NB4 (cell line): ENCODE results near the gene STARD13.

ENCODE experiments used
- CTCF ChIP-seq: IDR thresholded peaks from one replicate; pipeline ENCODE4 v1.5.1; 2012; ENCODE audit warnings: low read depth, low read length
- MAX ChIP-seq: IDR thresholded peaks from 2 replicates; pipeline ENCODE4 v1.6.1; 2011; ENCODE audit warnings: low read depth, low read length
- MYC ChIP-seq: IDR thresholded peaks from 2 replicates; pipeline ENCODE4 v1.6.1; 2011; ENCODE audit warnings: low read depth, low read length
- POLR2A ChIP-seq: IDR thresholded peaks from 2 replicates; pipeline ENCODE4 v1.6.1; 2011; ENCODE audit warnings: mild to moderate bottlenecking; ENCODE audit not compliant: insufficient read length; ENCODE audit errors: extremely low read depth

GRCh38 chr13:33154911-33155310, 130.6 kb downstream of the STARD13 start:
- TF ChIP-seq CTCF (no peak), POLR2A (no peak), MYC (no peak), MAX (no peak)
